GM19025 (cell line): Measurements from ENCODE around the gene ZKSCAN4.

Experiments
- ATAC-seq: cut with Tn5 transposase; IDR thresholded peaks from one replicate; pipeline ENCODE4 v1.9.1; 2021; ENCODE audit warnings: mild to moderate bottlenecking, low read depth, moderate library complexity; ENCODE audit not compliant: unreplicated experiment

The ZKSCAN4 gene

GRCh38 chr6:28252009-28252975, at the start of gene ZKSCAN4:
Gene ZKSCAN4, minus strand, starts transcription at chr6:28252269. Its CDS starts 289 bp downstream, at chr6:28251980.
- ATAC-seq = peak; percentile 66

DNA sequence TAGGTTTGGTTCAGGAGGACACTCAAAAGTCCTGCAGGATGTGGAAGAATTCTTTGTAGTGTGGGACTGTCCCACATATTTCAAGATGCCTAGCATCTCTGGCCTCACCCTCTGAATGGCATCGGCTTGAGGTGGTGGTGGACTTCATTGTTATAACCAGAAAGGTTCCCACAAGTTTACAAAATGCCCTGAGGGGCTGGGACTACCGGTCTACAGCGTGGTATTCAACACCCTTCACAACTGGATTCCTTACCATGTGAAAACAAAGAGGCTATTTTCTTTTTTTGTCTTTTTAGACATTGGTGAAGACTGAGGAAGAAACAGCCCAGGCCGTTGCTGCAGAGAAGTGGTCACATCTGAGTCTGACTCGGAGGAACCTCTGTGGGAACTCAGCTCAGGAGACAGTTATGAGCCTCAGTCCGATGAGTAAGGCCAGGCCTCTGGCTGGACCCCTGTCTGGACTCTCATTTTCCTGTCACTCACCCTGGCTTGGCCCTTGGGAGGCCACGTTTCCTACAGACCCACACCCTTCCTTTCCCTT, 44.5 kb upstream of the ZKSCAN4 start:
- no peak for ATAC-seq

- no peak for ATAC-seq
These were observed 43.3 kb upstream of the ZKSCAN4 start for GRCh38 chr6:28295326-28295725.

DNA sequence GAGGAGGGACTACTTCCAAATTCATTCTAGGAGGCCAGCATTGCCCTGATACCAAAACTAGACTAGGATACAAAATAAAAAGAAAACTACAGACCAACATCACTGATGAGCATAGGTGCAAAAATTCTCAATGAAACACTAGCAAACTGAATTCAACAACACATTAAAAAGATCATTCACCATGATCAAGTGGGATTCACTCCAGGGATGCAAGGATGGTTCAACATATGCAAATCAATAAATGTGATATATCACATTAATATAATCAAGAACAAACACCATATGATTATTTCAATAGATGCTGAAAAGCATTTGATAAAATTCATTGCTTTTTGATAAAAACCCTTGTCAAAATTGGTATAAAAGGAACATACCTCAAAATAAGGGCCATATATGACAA, 39.5 kb upstream of the ZKSCAN4 start:
- ATAC-seq = no peak

GRCh38 chr6:28282926-28283325, 30.9 kb upstream of the ZKSCAN4 start:
- ATAC-seq = no peak

GRCh38 chr6:28281288-28282064, 29.4 kb upstream of the ZKSCAN4 start, which contains the start of gene PGBD1:
Gene PGBD1, plus strand, starts transcription at chr6:28281572. Its CDS starts 2,242 bp downstream, at chr6:28283814.
- ATAC-seq = peak; percentile 87

DNA sequence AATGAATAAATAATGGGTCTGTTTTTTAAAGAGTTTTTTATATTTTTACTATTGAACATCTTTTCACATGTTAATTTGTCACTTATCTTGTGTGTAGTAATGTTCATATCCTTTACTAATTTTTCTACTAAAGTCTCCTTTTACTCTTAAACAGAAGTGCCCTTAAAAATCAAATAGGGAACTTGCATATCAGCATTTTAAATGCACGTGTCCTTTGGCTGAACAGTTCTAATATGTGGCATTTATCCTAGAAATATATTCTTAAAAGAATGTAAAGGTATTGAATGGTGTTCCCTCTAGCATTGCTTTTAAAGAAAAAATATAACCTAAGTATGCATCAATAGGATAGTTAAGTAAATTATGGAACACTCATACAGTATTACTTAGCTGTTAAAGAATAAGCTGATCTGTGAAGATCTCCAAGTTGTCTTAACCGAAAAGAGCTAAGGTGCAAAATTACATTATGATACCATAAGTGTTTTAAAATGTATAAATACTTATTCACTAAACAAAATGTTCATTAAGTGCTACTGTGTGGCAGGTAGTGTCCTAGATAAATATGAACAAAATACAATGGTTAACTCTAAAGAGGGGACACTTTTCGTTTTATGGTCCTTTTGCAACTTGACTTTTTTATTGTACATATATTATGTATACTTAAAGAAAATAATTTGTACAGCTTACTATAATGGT, 28.7 kb upstream of the ZKSCAN4 start:
- ATAC-seq = no peak

DNA sequence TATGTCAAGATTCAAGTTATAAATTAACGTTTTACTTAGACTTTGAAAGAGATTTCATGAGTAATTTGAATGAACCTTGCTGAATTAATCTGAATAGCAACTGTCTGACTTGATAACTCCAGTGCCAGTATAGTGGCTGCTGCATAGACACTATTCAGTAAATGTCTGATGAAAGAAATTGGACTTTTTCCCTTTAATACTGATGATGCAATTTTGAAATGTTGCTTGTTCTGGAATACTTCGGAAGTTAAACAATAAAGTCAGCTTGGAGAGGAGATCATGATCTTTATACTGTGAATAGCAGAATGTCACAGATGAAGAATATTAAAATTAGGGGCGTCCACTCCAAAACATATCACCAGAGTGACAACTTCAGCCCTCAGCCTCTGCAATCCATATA, 25.7 kb upstream of the ZKSCAN4 start:
- ATAC-seq = no peak

DNA sequence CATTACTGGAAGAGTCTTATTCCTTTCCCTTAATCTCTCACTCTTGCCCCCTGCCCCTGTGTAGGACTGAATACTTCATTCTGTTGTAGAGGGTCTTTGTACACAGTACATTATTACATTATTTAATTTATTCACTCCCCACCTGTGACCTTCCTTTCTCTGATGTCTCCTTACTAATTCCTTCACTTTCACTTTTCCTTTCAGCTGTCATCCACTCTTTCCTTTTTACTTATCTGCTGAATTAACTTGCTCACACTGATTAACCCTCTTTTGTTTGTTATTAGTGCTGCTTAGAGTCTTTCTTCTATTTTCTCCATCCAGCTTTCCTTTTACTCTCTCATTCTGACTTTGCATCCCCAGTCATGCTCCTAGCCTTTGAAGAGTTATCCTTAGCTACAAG, 22.8 kb upstream of the ZKSCAN4 start:
- no peak for ATAC-seq

DNA sequence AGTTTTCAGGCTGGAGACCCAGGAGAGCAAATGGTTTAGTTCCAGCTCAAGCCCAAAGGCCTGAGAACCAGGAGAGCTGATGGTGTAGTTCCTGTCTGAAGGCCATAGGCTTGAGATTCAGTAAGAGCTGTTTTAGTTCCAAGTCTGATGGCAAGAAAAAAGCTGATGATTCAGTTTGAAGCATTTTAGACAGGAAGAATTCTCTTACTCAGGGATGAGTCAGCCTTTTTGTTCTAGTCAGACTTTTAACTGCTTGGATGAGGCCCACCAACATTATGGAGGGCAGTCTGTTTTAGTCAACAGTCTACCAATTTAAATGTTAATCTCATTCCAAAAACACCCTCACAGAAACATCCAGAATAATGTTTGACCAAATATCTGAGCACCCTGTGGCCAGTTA, 17.4 kb upstream of the ZKSCAN4 start:
- no peak for ATAC-seq

GRCh38 chr6:28267695-28268059, 15.6 kb upstream of the ZKSCAN4 start:
- no peak for ATAC-seq

- peak; percentile 91 for ATAC-seq
These were observed 15.1 kb upstream of the ZKSCAN4 start, which contains the start of gene ZSCAN26 for GRCh38 chr6:28266962-28267694. Gene ZSCAN26, plus strand, starts transcription at chr6:28267143. Its CDS starts 4,777 bp downstream, at chr6:28271920.

DNA sequence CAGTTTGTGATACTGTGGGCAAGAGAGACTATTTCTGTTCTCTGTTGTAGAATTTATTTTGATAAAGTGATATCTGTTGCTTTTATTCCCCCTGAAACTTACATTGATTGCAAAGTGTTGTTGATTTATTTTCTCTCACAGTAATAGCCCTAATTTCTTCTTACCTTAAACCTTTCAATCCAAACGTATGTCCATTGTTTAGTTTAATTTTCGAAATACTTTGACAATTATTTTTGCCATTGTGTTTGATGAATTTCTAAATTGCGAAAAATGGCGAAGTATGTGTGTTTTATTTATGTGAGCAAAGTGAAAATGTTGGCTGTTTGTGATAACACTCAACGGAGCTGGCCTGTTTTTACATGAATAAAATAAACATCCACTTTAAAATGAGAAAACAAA, 14.5 kb upstream of the ZKSCAN4 start:
- no peak for ATAC-seq

GRCh38 chr6:28264834-28265401, 12.8 kb upstream of the ZKSCAN4 start:
- no peak for ATAC-seq

- no peak for ATAC-seq
These were observed 11.9 kb upstream of the ZKSCAN4 start for GRCh38 chr6:28263922-28264321.

- ATAC-seq = no peak
These were observed 7.1 kb upstream of the ZKSCAN4 start, which contains the start of gene NKAPL for GRCh38 chr6:28258877-28259777. Gene NKAPL, plus strand, starts transcription at chr6:28259297. Its CDS starts 75 bp downstream, at chr6:28259372.

- ATAC-seq = no peak
These were observed 5.0 kb upstream of the ZKSCAN4 start for GRCh38 chr6:28257042-28257441.

DNA sequence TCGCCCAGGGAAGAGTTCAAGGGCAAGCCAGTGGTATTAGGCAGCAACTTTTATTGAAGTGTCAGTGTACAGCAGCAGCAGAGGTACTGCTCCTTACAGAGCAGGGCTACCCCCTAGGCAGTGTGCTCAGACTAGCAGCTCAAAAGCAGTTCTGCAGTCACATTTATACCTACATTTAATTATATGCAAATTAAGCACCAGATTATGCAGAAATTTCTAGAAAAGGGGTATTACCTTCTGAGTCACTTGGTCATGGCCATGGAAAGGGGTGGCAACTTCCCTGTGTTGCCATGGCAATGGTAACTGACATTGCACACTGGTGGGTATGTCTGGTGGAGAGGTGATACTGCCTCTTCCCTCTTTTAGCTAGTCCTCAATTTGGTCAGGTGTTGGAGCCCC, 2.1 kb upstream of the ZKSCAN4 start:
- ATAC-seq = no peak
